H1 (cell line): ENCODE data around the gene ZAR1. TPM values are rescaled to one million over a fixed set of nuclear protein-coding genes. Genes with fewer than 3 reads are reported as not detected.

Source experiments
- CTCF ChIA-PET: fragments of 300-600 bp; sonication (Branson Sonifier 250); formaldehyde crosslinking; loops from one replicate; lab custom pipeline; 2021; ENCODE audit not compliant: partially characterized antibody; lab: Charles Lee
- POLR2A ChIA-PET: fragments of 300-600 bp; sonication (Branson Sonifier 250); formaldehyde crosslinking; loops from one replicate; lab custom pipeline; 2021; ENCODE audit warnings: inconsistent platforms; ENCODE audit not compliant: partially characterized antibody; lab: Charles Lee
- DNase-seq, 2 experiments: peaks; one replicate each; pipeline versions ENCODE4 v3.0.0 to v3.0.0-alpha.2; 2010 to 2022; ENCODE audit warnings: low spot score in 2 of 2, low read depth in 1 of 2, mixed read lengths in 1 of 2
- FAIRE-seq: peaks from 2 replicates; lab custom pipeline; 2011; peaks lifted over from hg19 to GRCh38; lab: Jason Lieb, UNC
- H2AFZ ChIP-seq: 2 replicates; pipeline ENCODE4 v1.8.1; 2012; ENCODE audit warnings: low read length, inconsistent platforms
- H2AK5ac ChIP-seq: 2 replicates; pipeline ENCODE4 v1.6.1; 2013; ENCODE audit warnings: low read depth, low read length
- H2BK120ac ChIP-seq: replicated peaks from 2 replicates; pipeline ENCODE3; 2013; ENCODE audit warnings: low read depth, low read length, inconsistent platforms
- H2BK12ac ChIP-seq: 2 replicates; pipeline ENCODE4 v1.6.1; 2013; ENCODE audit warnings: low read depth, low read length
- H2BK15ac ChIP-seq: 2 replicates; pipeline ENCODE4 v1.6.1; 2013; ENCODE audit warnings: low read length
- H2BK20ac ChIP-seq: 2 replicates; pipeline ENCODE4 v1.6.1; 2013; ENCODE audit warnings: low read length
- H2BK5ac ChIP-seq: 2 replicates; pipeline ENCODE4 v1.6.1; 2013; ENCODE audit warnings: low read depth, low read length
- H3K14ac ChIP-seq: 2 replicates; pipeline ENCODE4 v1.6.1; 2013; ENCODE audit warnings: inconsistent platforms; ENCODE audit not compliant: insufficient read length
- H3K18ac ChIP-seq: 2 replicates; pipeline ENCODE4 v1.6.1; 2013; ENCODE audit warnings: low read length; ENCODE audit errors: extremely low read depth
- H3K23ac ChIP-seq: 2 replicates; pipeline ENCODE4 v1.6.1; 2013; ENCODE audit warnings: inconsistent platforms; ENCODE audit not compliant: insufficient read length
- H3K23me2 ChIP-seq: 2 replicates; pipeline ENCODE4 v1.6.1; 2013; ENCODE audit warnings: low read depth, low read length
- H3K27ac ChIP-seq: 2 replicates; pipeline ENCODE4 v1.6.1; 2011; ENCODE audit warnings: low read depth, low read length, inconsistent platforms
- H3K27me3 ChIP-seq, 4 experiments: replicated peaks in 1 of 4; 1 replicate in 1 of 4; 2 replicates in 3 of 4; pipeline versions ENCODE4 v1.6.1 to v1.8.1; 2011 to 2013; ENCODE audit warnings: low read length in 3 of 4, mild to moderate bottlenecking in 3 of 4, inconsistent platforms in 2 of 4, mixed read lengths in 2 of 4, moderate library complexity in 1 of 4; ENCODE audit not compliant: control insufficient read depth in 3 of 4, insufficient read depth in 3 of 4; ENCODE audit errors: extremely low read depth in 1 of 4
- H3K36me3 ChIP-seq, 4 experiments: 2 replicates each; pipeline versions ENCODE4 v1.6.1 to v1.8.1; 2011 to 2013; ENCODE audit warnings: mild to moderate bottlenecking in 4 of 4, low read length in 3 of 4, moderate library complexity in 2 of 4, control low read depth in 1 of 4, inconsistent platforms in 1 of 4; ENCODE audit not compliant: insufficient read depth in 4 of 4, control insufficient read depth in 2 of 4
- H3K4ac ChIP-seq: replicated peaks from 2 replicates; pipeline ENCODE3; 2013; ENCODE audit warnings: low read length, low read depth, mixed read lengths, inconsistent platforms; ENCODE audit not compliant: insufficient read length
- H3K4me1 ChIP-seq, 4 experiments: replicated peaks in 1 of 4; 1 replicate in 1 of 4; 2 replicates in 3 of 4; pipeline versions ENCODE4 v1.6.1 to v1.8.1; 2011 to 2013; ENCODE audit warnings: low read length in 3 of 4, inconsistent platforms in 2 of 4, mixed read lengths in 1 of 4; ENCODE audit not compliant: insufficient read depth in 4 of 4, control insufficient read depth in 3 of 4
- H3K4me2 ChIP-seq, 2 experiments: 2 replicates each; pipeline versions ENCODE4 v1.6.1 to v1.8.1; 2011 to 2013; ENCODE audit warnings: low read depth in 2 of 2, low read length in 2 of 2, control low read depth in 1 of 2, inconsistent platforms in 1 of 2, mild to moderate bottlenecking in 1 of 2; ENCODE audit not compliant: insufficient read depth in 1 of 2
- H3K4me3 ChIP-seq, 4 experiments: fragments of 200-600, 300-600 bp in 1 of 4; sonication (generic), shearing (Covaris generic), sonication (Bioruptor Twin) in 1 of 4; 2 replicates each; pipeline versions ENCODE4 v1.5.1 to v1.8.1; 2011 to 2016; ENCODE audit warnings: low read length in 4 of 4, low read depth in 3 of 4, control low read depth in 2 of 4, inconsistent platforms in 2 of 4, mild to moderate bottlenecking in 2 of 4, mixed read lengths in 1 of 4, moderate library complexity in 1 of 4; ENCODE audit not compliant: insufficient read depth in 2 of 4; ENCODE audit errors: extremely low read depth in 1 of 4
- H3K56ac ChIP-seq: replicated peaks from 2 replicates; pipeline ENCODE3; 2013; ENCODE audit warnings: low read depth, mild to moderate bottlenecking, mixed read lengths, low read length, inconsistent platforms; ENCODE audit not compliant: insufficient read length
- H3K79me1 ChIP-seq: 2 replicates; pipeline ENCODE4 v1.6.1; 2013; ENCODE audit warnings: low read depth, low read length, control low read depth
- H3K79me2 ChIP-seq, 2 experiments: 2 replicates each; pipeline versions ENCODE4 v1.6.1 to v1.8.1; 2012 to 2013; ENCODE audit warnings: low read length in 2 of 2, mild to moderate bottlenecking in 2 of 2, inconsistent platforms in 1 of 2; ENCODE audit not compliant: insufficient read depth in 2 of 2, control insufficient read depth in 1 of 2
- H3K9ac ChIP-seq, 4 experiments: replicated peaks in 1 of 4; 1 replicate in 1 of 4; 2 replicates in 3 of 4; pipeline versions ENCODE4 v1.6.1 to v1.8.1; 2011 to 2013; ENCODE audit warnings: low read depth in 3 of 4, low read length in 3 of 4, control low read depth in 2 of 4, mild to moderate bottlenecking in 2 of 4, moderate library complexity in 2 of 4, inconsistent platforms in 1 of 4; ENCODE audit errors: extremely low read depth in 1 of 4
- H3K9me3 ChIP-seq, 2 experiments: 2 replicates each; pipeline versions ENCODE4 v1.6.1 to v1.8.1; 2012 to 2013; ENCODE audit warnings: mild to moderate bottlenecking in 2 of 2, moderate library complexity in 2 of 2, control low read depth in 1 of 2, inconsistent platforms in 1 of 2, low read depth in 1 of 2, low read length in 1 of 2, mixed read lengths in 1 of 2; ENCODE audit not compliant: insufficient read depth in 2 of 2
- H4K20me1 ChIP-seq, 2 experiments: replicated peaks in 1 of 2; 2 replicates each; pipeline versions ENCODE3 to v1.8.1; 2011 to 2013; ENCODE audit warnings: inconsistent platforms in 2 of 2, low read length in 2 of 2, mild to moderate bottlenecking in 1 of 2; ENCODE audit not compliant: insufficient read depth in 2 of 2, control insufficient read depth in 1 of 2
- H4K5ac ChIP-seq: 2 replicates; pipeline ENCODE4 v1.6.1; 2013; ENCODE audit warnings: low read length, low read depth, mixed read lengths, inconsistent platforms; ENCODE audit not compliant: insufficient read length
- H4K8ac ChIP-seq: 2 replicates; pipeline ENCODE4 v1.8.0; 2013; ENCODE audit warnings: mild to moderate bottlenecking, moderate library complexity, low read length, inconsistent platforms; ENCODE audit not compliant: insufficient read depth; ENCODE audit errors: extremely low read depth
- H4K91ac ChIP-seq: replicated peaks from 2 replicates; pipeline ENCODE3; 2013; ENCODE audit warnings: low read length, mixed read lengths, inconsistent platforms; ENCODE audit not compliant: insufficient read length
- BCL11A ChIP-seq, 2 experiments: IDR thresholded peaks; one replicate each; pipeline ENCODE4 v1.6.1; 2011; ENCODE audit warnings: low read depth in 2 of 2, low read length in 2 of 2, mild to moderate bottlenecking in 2 of 2
- BRCA1 ChIP-seq: IDR thresholded peaks from 2 replicates; pipeline ENCODE4 v1.6.1; 2012; ENCODE audit warnings: low read depth, low read length, improper control_type of control experiment
- JUND ChIP-seq: IDR thresholded peaks from 2 replicates; pipeline ENCODE4 v1.6.1; 2011; ENCODE audit warnings: mild to moderate bottlenecking, improper control_type of control experiment, low read length
- SAP30 ChIP-seq: fragments of 300-600 bp; sonication (generic); IDR thresholded peaks from 2 replicates; pipeline ENCODE4 v1.7.1; 2012; ENCODE audit warnings: low read length, moderate library complexity, mild to moderate bottlenecking, inconsistent platforms; ENCODE audit not compliant: insufficient read depth, insufficient replicate concordance
- SIX5 ChIP-seq: IDR thresholded peaks from 2 replicates; pipeline ENCODE4 v1.6.1; 2011; ENCODE audit warnings: mild to moderate bottlenecking, low read depth, low read length
- SRF ChIP-seq: IDR thresholded peaks from 2 replicates; pipeline ENCODE4 v1.6.1; 2011; ENCODE audit warnings: mild to moderate bottlenecking, low read depth, low read length, moderate library complexity
- WGBS, 2 experiments: shearing (Covaris generic) in 1 of 2; methylation state at CpG; one replicate each; pipeline versions ENCODE4 v1.1.6 to v1.1.7; 2013 to 2015; ENCODE audit warnings: low lambda C conversion rate in 2 of 2, mixed read lengths in 2 of 2, inconsistent platforms in 1 of 2, low coverage in 1 of 2, missing lambda C conversion rate in 1 of 2; ENCODE audit not compliant: insufficient replicate concordance in 2 of 2, insufficient coverage in 1 of 2, insufficient read length in 1 of 2; ENCODE audit errors: extremely low coverage in 1 of 2, missing lambda C conversion rate in 1 of 2; 5-methylcytosine and 5-hydroxymethylcytosine counted together
- polyA plus RNA-seq, 7 experiments: library from polyadenylated mRNA; depleted of rRNA in 3 of 7; stranded (reverse) in 5 of 7; unstranded in 2 of 7; fragments of >200 nt in 5 of 7; fragments of 200-250 nt in 2 of 7; gene quantifications; 1 replicate in 5 of 7; 2 replicates in 1 of 7; 4 replicates in 1 of 7; pipeline versions ENCODE4 v1.2.1 to v1.2.3, GENCODE V29; 2011 to 2013; ENCODE audit warnings: missing spikeins in 2 of 7, mixed read lengths in 2 of 7
- total RNA-seq: library from RNA; stranded (reverse); fragmentation: NEBNext Ultra II Directional; extraction: Animal tissue kit (Norgen Biotek cat#: 25700); gene quantifications from 2 replicates; pipeline ENCODE4 v1.2.1, GENCODE V29; 2021

ZAR1 gene
- total and polyA plus RNA-seq, 2 of the 8 experiments (the other 6 are each of a cell fraction or from before 2014, with no cell fraction given), result 0.33 to 0.78 TPM

DNA sequence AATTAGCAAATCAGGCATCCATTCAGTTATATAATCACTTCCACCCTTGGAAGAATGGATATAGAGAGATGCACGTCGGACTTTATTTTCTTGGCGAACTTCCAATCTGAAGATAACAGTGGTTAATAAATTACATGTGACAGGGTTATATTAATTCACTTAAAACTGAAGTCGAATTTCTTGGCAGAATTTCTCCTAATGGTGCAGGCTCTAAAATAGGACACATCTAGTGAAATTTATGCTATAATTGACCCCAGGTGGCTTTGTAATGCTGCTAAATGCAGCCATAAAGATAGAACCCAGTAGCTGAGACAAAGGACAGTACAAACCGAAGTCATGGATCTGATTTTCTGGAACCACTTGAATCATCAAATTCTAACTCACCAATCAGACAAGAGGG, 27.7 kb upstream of the ZAR1 start:
- Histone ChIP-seq H4K8ac (no peak overlapping the region), H3K4me2 (no peak overlapping the region), H3K56ac (no peak overlapping the region), H4K5ac (no peak overlapping the region), H3K4me1 (no peaks in the 10 kb centered on the region), H3K79me1 (no peaks in the 10 kb centered on the region), H3K9ac (no peak overlapping the region), H3K9me3 (no peaks in the 10 kb centered on the region), H3K27me3 (no peaks in the 10 kb centered on the region), H3K14ac (no peak overlapping the region), H4K91ac (no peak overlapping the region), H2BK20ac (no peak overlapping the region), H3K4me3 (no peak overlapping the region), H3K18ac (no peak overlapping the region), H3K27ac (no peak overlapping the region), H3K79me2 (no peaks in the 10 kb centered on the region), H2AFZ (no peak overlapping the region), H3K23me2 (no peaks in the 10 kb centered on the region), H4K20me1 (no peaks in the 10 kb centered on the region), H3K36me3 (no peaks in the 10 kb centered on the region), H2BK120ac (no peak overlapping the region), H2BK5ac (no peak overlapping the region), H2AK5ac (no peak overlapping the region), H2BK15ac (no peak overlapping the region), H2BK12ac (no peak overlapping the region), H3K23ac (no peak overlapping the region), H3K4ac (no peak overlapping the region)
- no peak for FAIRE-seq
- ChIA-PET CTCF (interaction anchor here (1.0 to 1.7 kb wide), 4 partner anchors 9 to 335 kb away, joined by 3 to 4 read pairs (median 4); no protein-coding TSS in a partner anchor), POLR2A (no interaction called here)
- 93% methylated on average over 5 of the region's 5 CpGs; no CpG with 5 or more reads in 1 of the 2 experiments for WGBS, 2 experiments
- TF ChIP-seq JUND (no peak), SIX5 (no peak), SRF (no peak), BRCA1 (no peak), BCL11A (IDR thresholded peaks at IDR 0.05; ENCODE audit: low read depth in 2 of 2, low read length in 2 of 2) (no peak), SAP30 (no peak)
- DNase-seq, result no peak
